ENCODE results near the gene ZNF154.
"Not testable (repeated sequence)": the region's sequence is repeated elsewhere in the genome, so short reads cannot be mapped to it uniquely, and the experiment has no call there.

Gene ZNF154

GRCh38 chr19:57708641-57709361 lies at the start of gene ZNF154:
Gene ZNF154, minus strand, starts transcription at chr19:57709204. Its CDS starts 233 bp downstream, at chr19:57708971.
- DNase-seq: peak; percentile 82

GRCh38 chr19:57757941-57758340 lies 48.9 kb upstream of the ZNF154 start:
- DNase-seq: no peak

GRCh38 chr19:57755031-57755430 lies 46.0 kb upstream of the ZNF154 start:
- no peak for DNase-seq

DNA sequence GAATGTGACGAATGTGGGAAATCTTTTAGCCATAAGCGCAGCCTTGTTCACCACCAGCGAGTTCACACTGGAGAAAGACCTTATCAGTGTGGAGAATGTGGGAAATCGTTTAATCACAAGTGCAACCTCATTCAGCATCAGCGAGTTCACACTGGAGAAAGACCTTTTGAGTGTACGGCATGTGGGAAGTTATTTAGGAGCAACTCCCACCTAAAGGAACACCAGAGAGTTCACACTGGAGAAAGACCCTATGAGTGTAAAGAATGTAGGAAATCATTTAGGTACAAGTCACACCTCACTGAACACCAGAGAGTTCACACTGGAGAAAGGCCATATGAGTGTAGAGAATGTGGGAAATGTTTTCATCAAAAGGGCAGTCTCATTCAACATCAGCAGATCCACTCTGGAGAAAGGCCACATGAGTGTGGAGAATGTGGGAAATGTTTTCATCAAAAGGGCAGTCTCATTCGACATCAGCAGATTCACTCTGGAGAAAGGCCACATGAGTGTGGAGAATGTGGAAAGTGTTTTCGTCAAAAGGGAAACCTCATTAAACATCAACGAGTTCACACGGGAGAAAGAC lies 45.2 kb upstream of the ZNF154 start:
- no peak for DNase-seq

- DNase-seq: no peak
Observed at GRCh38 chr19:57748029-57748428, 39.0 kb upstream of the ZNF154 start.

DNA sequence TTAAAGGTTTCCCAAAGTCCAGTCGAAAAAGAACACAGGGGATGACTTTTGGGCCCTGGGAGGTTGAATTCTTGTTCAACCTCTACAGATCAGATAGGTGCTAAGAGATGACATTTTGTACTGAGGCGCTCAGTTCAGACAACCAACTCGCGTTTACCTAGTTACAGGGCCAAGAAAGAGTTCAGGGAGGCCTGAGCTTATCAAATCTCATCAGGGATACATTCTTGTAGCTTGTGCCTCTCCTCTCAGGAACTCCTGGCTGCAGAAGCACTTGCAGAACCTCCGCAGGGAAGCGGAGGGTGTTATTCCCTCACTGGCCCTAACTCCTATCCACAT lies 38.4 kb upstream of the ZNF154 start:
- DNase-seq: no peak

DNA sequence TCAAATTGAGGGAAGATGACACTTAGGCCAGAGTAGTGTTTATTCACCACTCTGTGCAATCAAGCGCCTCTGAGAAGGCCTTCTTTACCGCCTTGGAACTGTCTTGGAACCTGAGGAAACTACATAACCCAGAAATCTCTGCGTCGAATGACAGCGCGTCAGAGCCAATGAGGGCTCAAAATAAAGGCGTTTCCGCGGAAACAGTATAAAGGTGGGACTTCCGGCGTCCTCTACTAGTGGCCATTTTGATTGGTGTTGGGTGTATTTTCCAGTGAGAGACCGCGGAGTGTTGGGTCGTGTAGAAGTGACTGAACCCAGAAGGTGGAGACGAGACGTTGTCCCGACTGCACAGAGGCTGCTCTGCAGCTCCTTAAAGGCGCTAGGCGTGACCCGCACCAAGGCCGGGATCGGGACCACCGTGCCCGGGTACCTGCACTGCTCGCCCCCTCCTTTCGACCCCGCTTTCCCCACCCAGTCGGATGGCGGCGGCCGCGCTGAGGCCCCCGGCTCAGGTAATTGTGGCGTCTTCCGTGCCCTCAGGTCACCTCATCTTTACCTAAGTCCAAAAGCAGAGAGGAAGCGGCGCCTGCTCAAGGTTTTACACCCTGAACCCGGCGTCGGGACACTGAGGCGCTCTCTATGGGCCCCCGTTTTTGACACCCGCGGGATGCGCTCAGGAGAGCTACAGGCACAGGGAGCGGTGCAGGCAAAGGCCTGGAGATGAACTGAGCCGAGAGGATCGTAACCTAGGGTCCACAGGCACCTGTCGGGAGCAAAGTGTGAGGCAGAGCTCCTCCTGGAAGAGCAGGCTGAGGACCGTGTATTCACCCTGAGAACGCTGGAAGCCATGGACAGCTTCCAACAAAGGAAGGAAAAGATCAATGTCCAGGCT lies 37.8 kb upstream of the ZNF154 start, which contains the start of gene ZNF776:
ZNF776 (plus strand) TSS at position 236 of the 892 bp plus-strand sequence; CDS start at position 480, 244 bp downstream.
- peak; percentile 92 for DNase-seq

GRCh38 chr19:57738770-57739169 lies 29.8 kb upstream of the ZNF154 start:
- not testable (repeated sequence) for DNase-seq

DNA sequence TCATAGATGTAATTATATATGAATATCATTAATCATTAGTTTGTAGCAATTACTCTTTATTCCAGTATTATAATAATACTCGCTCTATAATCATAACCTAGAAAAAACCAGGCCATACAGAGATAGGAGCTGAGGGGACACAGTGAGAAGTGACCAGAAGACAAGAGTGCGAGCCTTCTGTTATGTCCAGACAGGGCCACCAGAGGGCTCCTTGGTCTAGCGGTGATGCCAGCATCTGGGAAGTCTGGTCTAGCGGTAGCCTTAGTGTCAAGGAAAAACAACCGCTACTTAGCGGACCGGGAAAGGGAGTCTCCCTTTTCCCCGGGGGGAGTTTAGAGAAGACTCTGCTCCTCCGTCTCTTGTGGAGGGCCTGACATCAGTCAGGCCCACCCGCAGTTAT lies 29.3 kb upstream of the ZNF154 start:
- DNase-seq: peak; percentile 44

GRCh38 chr19:57720878-57721277 lies 11.9 kb upstream of the ZNF154 start:
- no peak for DNase-seq

GRCh38 chr19:57719901-57720519 lies 11.0 kb upstream of the ZNF154 start:
- no peak for DNase-seq

DNA sequence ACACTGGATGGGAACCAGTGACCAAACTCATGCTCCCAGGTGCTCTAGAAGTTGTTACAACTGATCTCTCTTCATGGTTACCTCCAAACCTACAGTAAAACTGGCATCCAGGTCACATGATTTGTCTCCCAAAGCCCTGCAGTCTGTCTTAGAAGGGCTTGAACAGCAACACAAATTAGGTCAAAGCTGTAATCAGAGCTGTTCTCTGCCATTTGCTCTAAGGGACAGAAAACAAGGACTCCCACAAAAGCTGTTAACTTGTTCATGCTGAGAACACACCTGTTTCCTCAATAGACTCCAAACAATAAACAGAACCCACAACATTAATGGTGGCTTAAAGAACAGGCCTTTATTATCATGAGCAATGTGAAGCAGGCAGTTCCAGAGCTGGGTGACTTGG lies 10.4 kb upstream of the ZNF154 start:
- DNase-seq: no peak

DNA sequence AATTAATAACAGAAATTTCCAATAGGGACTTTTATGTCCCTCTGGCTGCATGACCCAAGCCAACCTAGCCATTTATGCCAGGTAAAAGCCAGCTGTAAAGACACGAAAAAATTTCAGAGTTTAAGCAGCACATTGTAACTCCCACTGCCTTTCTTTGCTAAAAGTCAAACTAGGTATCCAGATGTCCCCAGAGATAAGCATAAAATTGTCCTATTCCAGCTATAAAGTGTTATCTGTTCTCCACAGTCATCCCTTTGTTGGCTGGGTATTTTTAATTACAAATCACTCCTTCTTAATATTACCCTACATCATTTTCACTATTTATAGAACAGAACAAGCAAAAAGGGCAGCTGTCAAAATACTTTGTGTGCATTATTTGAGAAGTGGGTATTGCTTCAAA lies 3.2 kb upstream of the ZNF154 start:
- no peak for DNase-seq

DNA sequence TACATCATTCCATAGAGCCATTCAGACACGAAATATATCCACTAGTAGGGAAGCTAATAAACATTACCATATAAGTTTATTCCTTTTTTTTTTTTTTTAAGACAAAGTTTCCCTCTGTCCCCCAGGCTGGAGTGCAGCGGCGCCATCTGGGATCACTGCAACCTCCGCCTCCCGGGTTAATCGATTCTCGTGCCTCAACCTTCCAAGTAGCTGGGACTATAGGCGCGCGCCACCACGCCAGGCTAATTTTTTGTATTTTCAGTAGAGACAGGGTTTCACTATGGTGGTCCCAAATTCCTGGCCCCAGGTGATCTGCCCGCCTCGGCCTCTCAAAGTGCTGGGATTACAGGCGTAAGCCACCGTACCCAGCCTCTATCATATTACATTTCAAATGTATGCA lies 612 bp upstream of the ZNF154 start:
- no peak for DNase-seq

DNA sequence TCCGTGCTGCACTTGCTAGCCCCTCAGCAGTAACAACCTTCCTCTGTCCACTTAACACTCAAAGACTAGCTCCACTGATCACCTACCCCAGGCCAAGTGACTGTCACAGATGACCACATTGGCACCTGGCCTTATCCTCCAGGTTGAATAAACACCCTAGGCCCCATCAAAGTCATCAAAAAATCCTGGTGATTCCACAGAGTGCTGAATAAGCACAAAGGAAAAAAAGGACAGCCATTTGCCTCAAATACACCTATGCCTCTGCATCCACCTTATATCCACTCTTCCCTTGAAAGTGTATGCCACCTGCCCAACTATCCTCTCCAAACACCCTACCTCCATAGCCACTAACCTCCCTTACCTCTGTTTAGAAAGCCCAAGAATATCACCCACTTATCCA lies 2.7 kb downstream of the ZNF154 start:
- no peak for DNase-seq

- DNase-seq: no peak
Observed at GRCh38 chr19:57701625-57702024, 7.4 kb downstream of the ZNF154 start.

- DNase-seq: no peak
Observed at GRCh38 chr19:57689750-57690149, 19.3 kb downstream of the ZNF154 start.

DNA sequence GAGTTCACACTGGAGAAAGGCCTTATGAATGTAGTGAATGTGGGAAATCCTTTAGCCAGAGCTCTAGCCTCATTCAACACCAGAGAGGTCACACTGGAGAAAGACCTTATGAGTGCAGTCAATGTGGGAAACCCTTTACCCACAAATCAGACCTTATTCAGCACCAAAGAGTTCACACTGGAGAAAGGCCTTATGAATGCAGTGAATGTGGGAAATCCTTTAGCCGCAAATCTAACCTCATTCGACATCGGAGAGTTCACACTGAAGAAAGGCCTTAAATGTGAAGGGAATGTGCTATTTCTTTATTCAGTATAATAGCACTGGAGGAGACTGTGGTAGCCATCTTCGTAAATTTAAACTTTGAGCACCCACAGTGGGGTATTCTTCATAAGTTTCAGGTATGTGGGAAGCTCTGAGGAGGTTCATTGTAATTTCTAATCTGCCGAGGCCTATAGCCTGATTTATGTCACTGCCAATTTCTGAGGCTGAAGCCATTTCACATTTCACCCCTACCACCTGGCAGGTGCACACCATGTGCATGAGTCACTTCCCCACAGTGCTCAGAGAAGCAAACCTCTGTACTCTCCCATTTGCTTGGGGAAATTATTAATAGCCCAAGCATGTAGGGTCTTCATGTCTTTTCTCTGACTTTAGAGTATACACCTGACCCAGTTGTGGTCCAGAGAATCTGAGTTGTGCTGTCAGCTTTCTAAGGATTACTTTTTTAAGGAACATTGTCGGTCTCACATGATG lies 20.8 kb downstream of the ZNF154 start:
- no peak for DNase-seq

- no peak for DNase-seq
Observed at GRCh38 chr19:57687363-57688010, 21.5 kb downstream of the ZNF154 start.

DNA sequence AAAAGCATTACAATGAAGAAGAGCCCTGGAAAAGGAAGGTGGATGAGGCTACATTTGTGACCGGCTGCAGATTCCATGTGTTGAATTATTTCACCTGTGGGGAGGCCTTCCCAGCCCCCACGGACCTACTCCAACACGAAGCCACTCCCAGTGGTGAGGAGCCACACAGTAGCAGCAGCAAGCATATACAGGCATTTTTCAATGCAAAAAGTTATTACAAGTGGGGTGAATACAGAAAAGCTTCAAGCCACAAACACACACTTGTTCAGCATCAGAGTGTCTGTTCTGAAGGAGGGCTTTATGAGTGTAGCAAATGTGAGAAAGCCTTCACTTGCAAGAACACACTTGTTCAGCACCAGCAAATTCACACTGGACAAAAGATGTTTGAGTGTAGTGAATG lies 22.3 kb downstream of the ZNF154 start:
- DNase-seq: no peak

GRCh38 chr19:57682226-57682766 lies 26.7 kb downstream of the ZNF154 start:
- DNase-seq: no peak

DNA sequence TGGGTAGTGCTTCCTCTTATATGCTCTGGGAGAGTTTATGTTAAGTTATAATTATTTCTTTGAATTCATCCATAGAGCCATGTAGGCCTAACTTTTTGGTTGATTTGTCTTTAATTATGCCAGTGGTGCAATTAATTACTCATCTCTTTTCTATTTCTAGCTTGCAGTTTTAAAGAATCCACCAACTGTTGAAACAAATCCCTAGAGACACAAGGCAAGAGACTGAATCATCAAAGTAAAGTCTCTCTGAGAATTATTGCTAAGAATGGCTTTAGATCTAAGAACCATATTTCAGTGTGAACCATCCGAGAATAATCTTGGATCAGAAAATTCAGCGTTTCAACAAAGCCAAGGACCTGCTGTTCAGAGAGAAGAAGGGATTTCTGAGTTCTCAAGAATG lies 33.1 kb downstream of the ZNF154 start:
- DNase-seq: no peak

Data from CD4-positive, alpha-beta T cell treated with Interleukin-21 for 1 hour (primary cell).